ENCODE results near the gene TMPRSS9. TPM values are rescaled to one million over a fixed set of nuclear protein-coding genes. Genes with fewer than 3 reads are reported as not detected.
"Not testable (repeated sequence)": the region's sequence is repeated elsewhere in the genome, so short reads cannot be mapped to it uniquely, and the experiment has no call there.

The TMPRSS9 gene
- total RNA-seq, 1 experiment from 2014 or later, result not detected

DNA sequence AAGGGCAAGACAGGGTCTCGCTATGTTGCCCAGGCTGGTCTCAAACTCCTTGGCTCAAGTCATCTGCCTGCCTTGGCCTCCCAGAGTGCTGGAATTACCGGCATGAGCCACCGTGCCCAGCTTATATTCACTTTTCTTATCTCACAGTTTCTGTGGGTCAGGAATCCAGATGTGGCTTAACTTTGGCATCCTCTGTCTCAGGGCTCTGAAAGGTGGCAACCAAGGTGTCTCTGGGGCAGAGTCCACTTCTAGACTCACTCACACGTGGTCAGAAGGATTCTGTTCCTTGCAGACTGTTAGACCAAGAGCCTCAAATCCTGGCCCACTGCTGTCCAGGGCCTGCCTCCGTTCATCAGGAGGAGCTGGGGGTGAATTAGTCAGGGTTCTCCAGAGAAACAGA lies 104.3 kb downstream of the TMPRSS9 start:
- no peaks in the 10 kb centered on the region for H3K27me3 ChIP-seq (replicated peaks; ENCODE audit: insufficient read depth, low read depth, low read length, poor library complexity)
- H3K4me3 ChIP-seq (ENCODE audit: low read depth, low read length, poor library complexity, severe bottlenecking), result no peak overlapping the region
- no peak for TF ChIP-seq EZH2 (IDR thresholded peaks at IDR 0.05; ENCODE audit: borderline replicate concordance, low read depth, low read length, poor library complexity, severe bottlenecking)
- no peak for TF ChIP-seq CTCF (conservative IDR thresholded peaks at IDR 0.05; ENCODE audit: low read depth, low read length)
- DNase-seq (ENCODE audit: low spot score), result no peak
- BruUV-seq (replicated peaks), result no TSS peak
- no peaks in the 10 kb centered on the region for H3K9me3 ChIP-seq (ENCODE audit: low read depth, low read length, poor library complexity, severe bottlenecking)
- CTCF ChIA-PET, result no interaction called here
- H3K27ac ChIP-seq (ENCODE audit: low read depth, low read length, poor library complexity, severe bottlenecking), result peak overlapping the region; percentile 58
- intact Hi-C loops (cut with micrococcal nuclease; ENCODE audit: unreplicated experiment), result no loop called here
- H3K36me3 ChIP-seq (ENCODE audit: insufficient read depth, low read length, poor library complexity, severe bottlenecking), result no peaks in the 10 kb centered on the region
- POLR2A ChIA-PET (ENCODE audit: low non-redundant PET), result no interaction called here
- H3K4me1 ChIP-seq (ENCODE audit: insufficient read depth, low read length, poor library complexity, severe bottlenecking), result peaks cover 15% of the 10 kb centered on the region

DNA sequence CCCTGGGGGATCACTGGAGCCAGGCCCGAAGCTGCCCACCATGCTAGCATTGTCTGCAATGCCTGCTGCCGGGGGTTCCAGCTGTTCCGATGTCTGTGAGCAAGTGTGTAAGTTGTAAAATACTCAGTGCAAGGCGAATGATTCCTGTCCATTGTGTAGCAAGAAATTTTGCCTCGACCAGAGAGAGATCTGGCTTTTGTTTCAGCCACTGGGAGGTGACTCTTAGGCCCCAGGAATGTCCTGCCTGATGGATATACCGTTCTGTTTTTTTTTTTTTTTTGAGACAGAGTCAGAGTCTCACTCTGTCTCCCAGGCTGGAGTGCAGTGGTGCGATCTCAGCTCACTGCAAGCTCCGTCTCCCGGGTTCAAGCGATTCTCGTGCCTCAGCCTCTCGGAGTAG lies 108.5 kb downstream of the TMPRSS9 start:
- Histone ChIP-seq H3K27me3 (replicated peaks; ENCODE audit: insufficient read depth, low read depth, low read length, poor library complexity) (no peaks in the 10 kb centered on the region), H3K27ac (ENCODE audit: low read depth, low read length, poor library complexity, severe bottlenecking) (peak overlapping the region; percentile 62), H3K4me1 (ENCODE audit: insufficient read depth, low read length, poor library complexity, severe bottlenecking) (peaks cover 11% of the 10 kb centered on the region), H3K9me3 (ENCODE audit: low read depth, low read length, poor library complexity, severe bottlenecking) (no peaks in the 10 kb centered on the region), H3K4me3 (ENCODE audit: low read depth, low read length, poor library complexity, severe bottlenecking) (no peak overlapping the region), H3K36me3 (ENCODE audit: insufficient read depth, low read length, poor library complexity, severe bottlenecking) (no peaks in the 10 kb centered on the region)
- CTCF ChIA-PET, result no interaction called here
- POLR2A ChIA-PET (ENCODE audit: low non-redundant PET), result no interaction called here
- intact Hi-C loops (cut with micrococcal nuclease; ENCODE audit: unreplicated experiment), result no loop called here
- DNase-seq (ENCODE audit: low spot score), result no peak
- no TSS peak for BruUV-seq (replicated peaks)
- TF ChIP-seq EZH2 (IDR thresholded peaks at IDR 0.05; ENCODE audit: borderline replicate concordance, low read depth, low read length, poor library complexity, severe bottlenecking) (no peak), CTCF (conservative IDR thresholded peaks at IDR 0.05; ENCODE audit: low read depth, low read length) (no peak)

DNA sequence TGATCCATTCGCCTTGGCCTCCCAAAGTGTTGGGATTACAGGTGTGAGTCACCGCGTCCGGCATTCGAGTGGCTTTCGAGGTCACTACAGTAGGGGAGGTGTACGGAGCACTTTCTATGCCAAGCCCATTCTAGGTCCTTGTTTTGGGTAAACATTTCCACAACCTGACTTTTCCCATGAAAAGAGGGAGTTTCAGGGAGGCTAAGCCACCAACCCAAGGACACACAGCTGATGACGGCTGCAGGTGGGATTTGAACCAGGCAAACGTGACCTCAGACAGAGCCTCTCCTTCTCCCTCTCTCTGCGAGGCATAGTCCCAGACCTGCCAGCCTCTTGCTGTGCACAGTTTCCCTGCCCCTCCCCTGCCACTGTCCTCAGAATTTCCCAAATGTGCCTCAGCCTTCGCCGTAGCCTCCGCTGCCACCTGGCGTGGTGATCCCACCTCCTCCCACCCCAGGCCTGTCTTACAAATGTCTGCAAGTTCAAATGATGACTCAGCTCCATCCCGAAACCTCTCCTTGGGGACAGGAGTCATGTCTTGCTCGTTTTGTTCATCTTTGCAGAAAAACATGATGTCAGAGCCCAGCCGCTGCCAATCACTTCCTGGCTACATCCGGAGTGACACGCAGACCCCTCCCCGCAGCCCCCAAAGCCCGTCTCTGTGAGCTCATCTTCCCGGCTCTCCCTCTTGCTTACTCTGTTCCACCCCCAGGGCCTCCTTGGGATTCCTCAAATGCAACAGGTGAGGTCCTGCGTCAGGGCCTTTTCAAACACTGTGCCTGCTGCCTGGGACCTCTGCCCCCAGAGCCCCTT lies 109.2 kb downstream of the TMPRSS9 start:
- no peaks in the 10 kb centered on the region for H3K27me3 ChIP-seq (replicated peaks; ENCODE audit: insufficient read depth, low read depth, low read length, poor library complexity)
- intact Hi-C loops (cut with micrococcal nuclease; ENCODE audit: unreplicated experiment), result no loop called here
- H3K36me3 ChIP-seq (ENCODE audit: insufficient read depth, low read length, poor library complexity, severe bottlenecking), result no peaks in the 10 kb centered on the region
- TF ChIP-seq EZH2 (IDR thresholded peaks at IDR 0.05; ENCODE audit: borderline replicate concordance, low read depth, low read length, poor library complexity, severe bottlenecking), result no peak
- no peak for TF ChIP-seq CTCF (conservative IDR thresholded peaks at IDR 0.05; ENCODE audit: low read depth, low read length)
- H3K4me1 ChIP-seq (ENCODE audit: insufficient read depth, low read length, poor library complexity, severe bottlenecking), result peaks cover 12% of the 10 kb centered on the region
- no TSS peak for BruUV-seq (replicated peaks)
- no peak overlapping the region for H3K4me3 ChIP-seq (ENCODE audit: low read depth, low read length, poor library complexity, severe bottlenecking)
- H3K9me3 ChIP-seq (ENCODE audit: low read depth, low read length, poor library complexity, severe bottlenecking), result no peaks in the 10 kb centered on the region
- peak overlapping the region; percentile 62 for H3K27ac ChIP-seq (ENCODE audit: low read depth, low read length, poor library complexity, severe bottlenecking)
- CTCF ChIA-PET, result interaction anchor here (0.5 kb wide), 1 partner anchor 31 kb away, joined by 5 read pairs; no protein-coding TSS in a partner anchor
- DNase-seq (ENCODE audit: low spot score), result peak; percentile 92
- POLR2A ChIA-PET (ENCODE audit: low non-redundant PET), result interaction anchor here (0.7 kb wide), 2 partner anchors 9 to 15 kb away, joined by 4 to 6 read pairs; no protein-coding TSS in a partner anchor

GRCh38 chr19:2469915-2470200 lies 109.8 kb downstream of the TMPRSS9 start:
- H3K27me3 ChIP-seq (replicated peaks; ENCODE audit: insufficient read depth, low read depth, low read length, poor library complexity); H3K9me3 ChIP-seq (ENCODE audit: low read depth, low read length, poor library complexity, severe bottlenecking); BruUV-seq (replicated peaks); DNase-seq (ENCODE audit: low spot score); intact Hi-C loops (cut with micrococcal nuclease; ENCODE audit: unreplicated experiment); H3K27ac ChIP-seq (ENCODE audit: low read depth, low read length, poor library complexity, severe bottlenecking); H3K4me3 ChIP-seq (ENCODE audit: low read depth, low read length, poor library complexity, severe bottlenecking); H3K36me3 ChIP-seq (ENCODE audit: insufficient read depth, low read length, poor library complexity, severe bottlenecking): not testable (repeated sequence)
- POLR2A ChIA-PET (ENCODE audit: low non-redundant PET), result interaction anchor here (0.7 kb wide), 2 partner anchors 9 to 141 kb away, joined by 4 to 12 read pairs; no protein-coding TSS in a partner anchor
- peaks cover 16% of the 10 kb centered on the region for H3K4me1 ChIP-seq (ENCODE audit: insufficient read depth, low read length, poor library complexity, severe bottlenecking)
- CTCF ChIA-PET, result interaction anchor here (0.6 kb wide), 1 partner anchor 129 kb away, joined by 3 read pairs; no protein-coding TSS in a partner anchor
